NT2/D1 (cell line): ENCODE data around the gene DMD.

Experiments
- DNase-seq: peaks from one replicate; pipeline ENCODE4 v3.0.0-alpha.2; 2011; ENCODE audit warnings: low read depth, low spot score
- H3K27me3 ChIP-seq: 2 replicates; pipeline ENCODE4 v1.6.0; 2011; ENCODE audit warnings: mild to moderate bottlenecking; ENCODE audit not compliant: insufficient read length, insufficient read depth
- H3K36me3 ChIP-seq: 2 replicates; pipeline ENCODE4 v1.6.1; 2011; ENCODE audit warnings: mild to moderate bottlenecking, low read length, mixed read lengths; ENCODE audit not compliant: insufficient read depth, insufficient read length
- H3K4me1 ChIP-seq: 2 replicates; pipeline ENCODE4 v1.5.1; 2011; ENCODE audit not compliant: insufficient read depth, insufficient read length
- H3K4me3 ChIP-seq: 2 replicates; pipeline ENCODE4 v1.5.1; 2011; ENCODE audit warnings: low read depth; ENCODE audit not compliant: insufficient read length
- H3K9ac ChIP-seq: 2 replicates; pipeline ENCODE4 v1.6.0; 2011; ENCODE audit warnings: low read depth; ENCODE audit not compliant: insufficient read length
- H3K9me3 ChIP-seq: 2 replicates; pipeline ENCODE4 v1.5.1; 2011; ENCODE audit warnings: mild to moderate bottlenecking, low read length; ENCODE audit not compliant: insufficient read depth
- SUZ12 ChIP-seq: IDR thresholded peaks from 2 replicates; pipeline ENCODE4 v1.6.1; 2011; ENCODE audit not compliant: insufficient read length, insufficient read depth; ENCODE audit errors: extremely low read depth
- YY1 ChIP-seq: IDR thresholded peaks from 2 replicates; pipeline ENCODE4 v1.6.1; 2011; ENCODE audit not compliant: insufficient read length, insufficient read depth
- ZNF274 ChIP-seq: IDR thresholded peaks from 2 replicates; pipeline ENCODE4 v1.6.1; 2011; ENCODE audit warnings: mild to moderate bottlenecking, low read depth, low read length

The DMD gene

DNA sequence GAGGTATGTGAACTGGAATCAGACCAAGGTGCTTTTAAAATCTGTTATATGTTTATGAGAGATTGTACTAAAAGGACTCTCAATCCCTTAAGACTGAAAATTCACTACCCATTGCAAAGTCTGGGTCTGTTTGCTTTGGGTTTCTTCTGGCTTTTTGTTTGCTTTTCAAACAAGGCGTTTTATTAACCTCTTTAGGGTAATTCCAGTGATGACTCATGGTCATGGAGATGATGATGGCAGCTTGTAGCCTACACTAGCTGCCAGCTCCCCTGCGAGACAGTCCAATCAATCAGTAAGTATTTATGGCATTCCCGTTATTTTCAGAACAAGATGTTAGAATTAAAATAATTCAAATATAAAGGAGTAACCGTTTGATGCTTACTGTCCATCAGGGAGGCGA is 1495.7 kb downstream of the DMD start:
- no peak overlapping the region for H3K9ac ChIP-seq
- TF ChIP-seq ZNF274 (no peak), SUZ12 (no peak), YY1 (no peak)
- no peak for DNase-seq

DNA sequence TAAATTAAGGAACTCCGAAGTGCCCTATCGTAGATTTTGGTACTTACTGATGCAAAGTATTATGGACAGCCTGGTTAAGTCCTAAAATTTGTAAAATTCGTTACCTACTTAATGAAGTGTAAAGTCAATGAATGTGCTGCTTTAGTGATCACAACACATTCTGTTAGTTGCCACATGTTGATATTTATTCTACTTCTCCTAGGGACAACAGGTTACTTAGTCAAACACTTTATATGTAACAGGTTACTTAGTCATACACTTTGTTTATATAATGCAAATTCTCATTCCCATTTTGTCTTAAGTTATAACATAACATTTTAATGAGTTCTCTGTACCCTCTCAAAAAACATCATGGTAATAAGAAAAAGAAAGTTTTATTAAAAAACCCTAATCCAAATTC is 1496.6 kb downstream of the DMD start:
- Histone ChIP-seq H3K4me1 (no peaks in the 10 kb centered on the region), H3K36me3 (no peaks in the 10 kb centered on the region), H3K27me3 (no peaks in the 10 kb centered on the region), H3K9ac (no peak overlapping the region), H3K4me3 (no peak overlapping the region), H3K9me3 (no peaks in the 10 kb centered on the region)
- no peak for DNase-seq
- TF ChIP-seq YY1: no peak
- TF ChIP-seq SUZ12: no peak
- TF ChIP-seq ZNF274: no peak

More for the DNA sequence above, 1495.7 kb downstream of the DMD start:
- no peaks in the 10 kb centered on the region for H3K27me3 ChIP-seq
- H3K9me3 ChIP-seq: no peaks in the 10 kb centered on the region
- H3K4me1 ChIP-seq: no peaks in the 10 kb centered on the region
- no peaks in the 10 kb centered on the region for H3K36me3 ChIP-seq
- H3K4me3 ChIP-seq: no peak overlapping the region

DNA sequence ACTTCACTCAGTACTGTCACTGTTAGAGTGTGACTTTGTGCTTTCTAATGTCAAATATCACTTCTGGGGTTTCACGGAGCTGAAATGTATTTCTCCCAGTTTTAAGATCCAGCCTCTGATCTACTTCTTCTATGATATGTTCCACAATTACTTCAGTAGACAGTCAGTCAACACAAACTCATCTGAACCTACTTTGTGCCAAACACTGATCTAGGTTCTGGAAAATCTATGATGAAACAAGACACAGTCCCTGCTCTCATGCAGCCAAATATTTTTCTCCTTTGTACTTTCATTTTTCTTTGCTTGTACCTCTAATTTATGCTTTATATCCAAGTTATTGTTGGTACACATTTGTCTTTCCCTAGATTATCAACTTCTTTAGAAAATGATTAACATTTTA is 1498.2 kb downstream of the DMD start:
- no peak for TF ChIP-seq SUZ12
- no peak for TF ChIP-seq YY1
- no peak for TF ChIP-seq ZNF274

DNA sequence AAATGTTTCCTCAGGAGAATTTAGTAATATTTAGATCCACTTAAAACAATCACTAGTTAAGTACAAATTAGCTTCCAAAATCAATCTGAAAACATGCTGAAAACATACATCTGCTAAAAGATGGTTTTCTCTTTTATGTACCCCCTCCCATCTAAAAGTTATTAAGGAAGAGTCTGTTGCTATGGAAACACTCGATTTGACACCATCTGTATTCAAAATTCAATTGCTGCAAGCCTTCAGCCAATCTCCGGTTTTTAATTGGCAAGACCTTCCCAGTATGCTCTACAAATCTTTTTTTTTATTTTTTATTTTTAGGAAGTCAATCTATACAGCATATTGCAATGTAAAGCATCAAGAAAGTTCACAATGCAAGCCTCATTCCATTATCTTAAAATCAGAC is 1500.2 kb downstream of the DMD start:
- no peaks in the 10 kb centered on the region for H3K9me3 ChIP-seq
- H3K4me3 ChIP-seq: no peak overlapping the region
- no peak for DNase-seq
- no peak overlapping the region for H3K9ac ChIP-seq
- TF ChIP-seq ZNF274 (no peak), YY1 (no peak), SUZ12 (no peak)
- no peaks in the 10 kb centered on the region for H3K4me1 ChIP-seq
- no peaks in the 10 kb centered on the region for H3K27me3 ChIP-seq
- no peaks in the 10 kb centered on the region for H3K36me3 ChIP-seq

More for the DNA sequence above, 1498.2 kb downstream of the DMD start:
- H3K4me3 ChIP-seq: no peak overlapping the region
- H3K4me1 ChIP-seq: no peaks in the 10 kb centered on the region
- DNase-seq: no peak
- H3K27me3 ChIP-seq: no peaks in the 10 kb centered on the region
- H3K9me3 ChIP-seq: no peaks in the 10 kb centered on the region
- H3K36me3 ChIP-seq: no peaks in the 10 kb centered on the region
- H3K9ac ChIP-seq: no peak overlapping the region

DNA sequence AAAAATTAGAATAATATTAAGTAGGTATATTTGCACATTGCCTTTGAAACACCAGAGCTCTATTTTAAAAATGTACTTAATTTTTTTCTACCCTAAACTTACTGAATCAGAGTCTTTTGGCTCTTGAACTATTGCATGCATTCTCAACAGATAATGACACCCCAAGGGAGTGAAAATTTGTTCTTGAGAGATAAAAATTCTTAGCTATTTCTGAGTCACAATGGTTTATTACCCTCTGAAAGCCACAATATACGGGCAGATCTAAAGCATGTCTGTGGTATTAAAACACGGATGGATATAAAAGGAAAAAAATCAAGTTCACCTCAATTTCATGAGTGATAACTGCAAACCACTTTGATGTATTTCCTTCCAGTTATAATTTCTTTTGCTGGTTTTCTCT is 1503.2 kb downstream of the DMD start:
- no peak overlapping the region for H3K9ac ChIP-seq
- H3K27me3 ChIP-seq: no peaks in the 10 kb centered on the region
- no peak for TF ChIP-seq ZNF274
- no peak for TF ChIP-seq SUZ12
- TF ChIP-seq YY1: no peak
- DNase-seq: no peak
- no peaks in the 10 kb centered on the region for H3K4me1 ChIP-seq
- H3K9me3 ChIP-seq: no peaks in the 10 kb centered on the region
- H3K4me3 ChIP-seq: no peak overlapping the region
- H3K36me3 ChIP-seq: no peaks in the 10 kb centered on the region

DNA sequence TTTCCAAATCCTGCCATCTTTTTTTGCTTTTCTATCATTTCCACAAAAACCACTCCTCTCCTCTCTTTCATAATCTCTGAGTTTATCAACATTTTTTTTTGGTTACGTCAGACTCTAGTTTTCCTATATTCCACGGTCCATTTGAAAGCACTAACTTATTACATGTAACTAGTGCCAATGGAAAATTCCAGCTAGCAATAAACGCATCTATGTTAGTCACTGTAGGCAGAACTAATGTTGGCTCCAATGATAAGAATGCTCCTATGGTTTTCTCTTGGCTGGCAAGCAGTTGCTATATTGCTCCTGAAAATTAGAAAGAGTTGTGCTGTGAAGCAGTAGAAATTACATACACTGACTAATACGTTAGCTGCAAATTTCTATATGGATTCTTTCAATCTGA is 1504.9 kb downstream of the DMD start:
- no peak overlapping the region for H3K4me3 ChIP-seq
- no peak for TF ChIP-seq YY1
- TF ChIP-seq ZNF274: no peak
- TF ChIP-seq SUZ12: no peak
- no peaks in the 10 kb centered on the region for H3K9me3 ChIP-seq
- no peaks in the 10 kb centered on the region for H3K27me3 ChIP-seq
- no peaks in the 10 kb centered on the region for H3K36me3 ChIP-seq
- DNase-seq: no peak
- no peaks in the 10 kb centered on the region for H3K4me1 ChIP-seq
- no peak overlapping the region for H3K9ac ChIP-seq

DNA sequence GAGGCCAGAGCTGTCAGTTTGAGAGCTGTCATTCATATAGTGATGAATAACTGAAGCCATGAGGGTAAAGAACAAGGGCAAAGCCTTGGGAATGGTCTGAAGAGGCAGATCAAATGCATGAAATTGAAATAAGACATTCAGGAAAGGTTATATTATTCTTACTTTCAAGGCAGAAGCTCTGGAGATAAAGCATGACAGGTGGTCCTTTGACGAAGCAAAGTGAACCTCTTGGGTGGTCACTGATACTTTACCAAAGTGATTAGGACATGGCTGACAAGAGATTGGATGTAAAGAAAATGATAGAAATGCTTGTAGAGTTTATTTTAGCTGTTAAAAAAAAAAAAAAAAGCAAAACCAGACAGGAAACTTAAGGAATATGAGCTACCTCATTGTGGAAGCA is 1505.5 kb downstream of the DMD start:
- no peaks in the 10 kb centered on the region for H3K36me3 ChIP-seq
- no peak overlapping the region for H3K9ac ChIP-seq
- no peaks in the 10 kb centered on the region for H3K4me1 ChIP-seq
- no peaks in the 10 kb centered on the region for H3K9me3 ChIP-seq
- no peaks in the 10 kb centered on the region for H3K27me3 ChIP-seq
- H3K4me3 ChIP-seq: no peak overlapping the region
- no peak for TF ChIP-seq ZNF274
- TF ChIP-seq SUZ12: no peak
- TF ChIP-seq YY1: no peak
- DNase-seq: no peak

DNA sequence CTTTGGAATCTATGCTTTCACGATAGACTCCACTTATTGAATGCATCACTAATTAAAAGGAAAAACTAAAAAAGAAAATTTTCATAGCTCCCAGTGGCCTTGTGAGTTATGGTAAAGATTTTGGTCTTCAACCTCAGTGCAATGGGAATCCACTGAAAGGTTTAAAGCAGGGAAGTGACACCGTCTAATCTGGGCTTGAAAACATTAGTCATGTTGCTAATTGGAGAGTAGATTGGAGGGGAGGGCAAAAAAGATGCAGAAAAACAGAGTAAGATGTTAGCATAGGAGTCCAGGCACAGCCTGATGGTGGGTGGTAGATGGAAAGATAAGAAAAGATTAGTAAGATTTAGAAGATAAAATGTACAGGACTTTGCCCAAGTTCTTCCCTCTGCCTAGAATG is 1506.4 kb downstream of the DMD start:
- no peaks in the 10 kb centered on the region for H3K9me3 ChIP-seq
- H3K9ac ChIP-seq: no peak overlapping the region
- TF ChIP-seq SUZ12 (no peak), ZNF274 (no peak), YY1 (no peak)
- H3K4me1 ChIP-seq: no peaks in the 10 kb centered on the region
- H3K27me3 ChIP-seq: no peaks in the 10 kb centered on the region
- DNase-seq: no peak
- H3K4me3 ChIP-seq: no peak overlapping the region
- H3K36me3 ChIP-seq: no peaks in the 10 kb centered on the region
